Islet of Langerhans (tissue), 1 donor: ENCODE data around the gene ZNF22.

ENCODE experiments used
- FAIRE-seq: peaks from one replicate; lab custom pipeline; 2011; peaks lifted over from hg19 to GRCh38; lab: Jason Lieb, UNC

The ZNF22 gene

DNA sequence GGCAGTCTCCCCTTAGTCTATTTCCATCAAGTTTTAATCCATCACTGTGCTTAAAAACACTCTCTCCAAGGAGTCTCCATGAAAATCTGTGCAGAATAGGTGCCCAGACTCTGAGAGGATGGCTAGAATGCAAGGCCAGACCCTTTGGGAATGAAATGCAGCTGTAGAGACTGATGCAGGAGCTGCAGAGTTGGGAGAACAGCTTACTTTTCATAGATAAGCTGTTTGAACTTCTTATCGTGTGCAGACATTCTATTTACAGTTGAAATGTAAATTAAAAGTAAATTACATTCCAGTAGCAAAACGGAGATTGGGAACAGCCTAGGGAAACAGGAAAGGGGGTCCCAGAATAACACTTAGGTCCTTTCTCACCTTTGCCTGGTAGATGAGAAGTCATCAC is 14.9 kb downstream of the ZNF22 start:
- no peak for FAIRE-seq

DNA sequence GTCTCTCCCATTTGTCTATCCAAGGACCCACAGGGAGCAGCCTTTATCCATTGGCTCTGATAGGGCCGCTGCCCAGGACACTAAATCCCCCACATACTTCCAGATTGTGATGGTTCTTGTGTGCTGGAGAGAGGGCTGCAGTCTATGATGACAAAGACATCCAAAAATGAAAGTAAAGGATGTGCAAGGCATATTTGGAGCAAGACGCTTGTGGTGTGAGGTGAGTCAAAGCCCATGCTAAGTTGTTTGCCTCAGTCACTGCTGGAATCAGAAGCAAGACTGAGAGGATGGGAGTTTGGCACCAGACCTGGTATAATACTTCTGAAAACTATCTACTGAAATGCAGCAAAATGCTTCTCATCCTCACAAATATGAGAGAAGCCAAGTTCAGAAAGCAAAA is 22.7 kb downstream of the ZNF22 start:
- no peak for FAIRE-seq

DNA sequence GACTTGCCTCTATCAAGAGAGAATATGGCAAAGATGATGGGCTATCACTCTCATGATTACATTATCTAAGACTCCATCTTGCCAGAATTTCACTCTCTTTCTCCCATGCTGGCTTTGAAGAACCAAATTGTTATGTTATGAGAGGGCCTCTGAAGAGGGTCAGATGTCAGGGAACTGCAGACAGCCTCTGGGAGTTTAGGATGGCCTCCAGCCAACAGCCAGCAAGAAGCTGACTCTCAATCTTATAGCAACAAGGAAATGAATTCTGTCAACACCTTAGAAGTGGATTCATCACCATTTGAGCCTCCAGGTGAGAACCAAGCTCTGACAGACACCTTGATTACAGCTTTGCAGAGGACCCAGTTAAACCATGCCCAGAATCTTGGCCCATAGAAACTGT is 33.6 kb downstream of the ZNF22 start:
- FAIRE-seq = no peak

DNA sequence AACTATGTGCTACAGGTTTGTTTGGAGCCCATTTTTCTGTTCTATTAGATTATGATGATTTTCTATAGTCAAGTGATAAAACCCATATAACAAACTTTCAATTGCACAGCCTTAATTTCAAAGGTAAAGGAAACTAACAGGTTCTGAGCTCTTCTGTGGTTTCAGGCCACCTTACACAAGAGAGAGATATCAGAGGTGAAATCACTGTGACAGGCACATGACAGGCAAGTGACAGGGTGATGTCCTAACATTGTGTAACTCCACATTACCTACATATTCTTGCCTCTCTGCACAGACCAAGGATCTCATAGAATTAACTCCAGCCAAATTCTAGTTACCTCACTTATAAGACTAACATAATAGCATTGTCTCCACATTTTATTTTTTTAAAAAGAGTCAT is 35.0 kb downstream of the ZNF22 start:
- FAIRE-seq = no peak

DNA sequence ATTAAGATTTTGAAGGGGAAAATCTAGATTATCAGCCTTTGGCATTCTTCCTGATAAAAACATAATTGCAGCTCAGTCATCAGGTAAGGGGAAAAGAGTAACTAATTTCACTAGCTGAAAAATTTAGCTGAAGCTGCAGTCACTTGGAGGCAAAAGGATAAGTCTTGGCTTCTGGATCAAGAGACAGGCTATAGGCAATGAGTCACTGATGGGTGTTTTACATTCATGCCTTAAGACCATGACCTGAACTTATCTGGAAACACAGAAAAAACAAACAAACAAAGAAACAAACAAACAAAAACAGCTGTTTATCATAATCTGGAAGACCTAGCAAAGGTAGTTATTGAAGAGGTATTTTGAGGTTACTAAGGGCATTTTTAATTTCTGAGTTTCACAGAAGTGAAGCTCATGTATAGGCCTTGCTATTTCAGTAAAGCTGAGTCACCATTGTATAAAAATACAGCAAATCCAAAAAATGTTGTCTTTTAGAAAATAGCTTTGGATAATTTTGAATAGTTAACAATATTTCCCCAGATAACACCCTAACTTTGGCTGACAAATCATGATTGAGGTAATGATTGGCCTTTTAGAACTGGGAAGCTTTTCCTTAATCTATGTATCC is 40.3 kb downstream of the ZNF22 start:
- FAIRE-seq = no peak

DNA sequence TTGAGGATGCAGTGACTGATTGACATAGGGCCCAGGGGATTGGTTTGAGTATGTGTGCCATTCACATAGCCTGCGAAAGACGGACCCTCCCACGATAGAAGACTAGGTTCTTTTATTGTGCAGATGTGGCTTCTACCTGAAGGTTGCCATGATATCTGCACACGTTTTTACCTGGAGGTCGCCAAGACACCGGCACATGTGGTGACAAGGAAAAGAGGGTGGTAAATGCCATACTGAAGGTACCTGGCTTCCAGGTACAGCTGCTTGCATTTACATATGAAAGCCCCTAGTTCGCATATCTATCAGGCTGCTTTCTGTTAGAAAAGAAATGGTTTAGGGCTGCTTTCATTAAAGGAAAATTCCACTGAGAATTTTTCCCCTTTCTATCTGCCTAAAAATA is 43.6 kb downstream of the ZNF22 start:
- no peak for FAIRE-seq

DNA sequence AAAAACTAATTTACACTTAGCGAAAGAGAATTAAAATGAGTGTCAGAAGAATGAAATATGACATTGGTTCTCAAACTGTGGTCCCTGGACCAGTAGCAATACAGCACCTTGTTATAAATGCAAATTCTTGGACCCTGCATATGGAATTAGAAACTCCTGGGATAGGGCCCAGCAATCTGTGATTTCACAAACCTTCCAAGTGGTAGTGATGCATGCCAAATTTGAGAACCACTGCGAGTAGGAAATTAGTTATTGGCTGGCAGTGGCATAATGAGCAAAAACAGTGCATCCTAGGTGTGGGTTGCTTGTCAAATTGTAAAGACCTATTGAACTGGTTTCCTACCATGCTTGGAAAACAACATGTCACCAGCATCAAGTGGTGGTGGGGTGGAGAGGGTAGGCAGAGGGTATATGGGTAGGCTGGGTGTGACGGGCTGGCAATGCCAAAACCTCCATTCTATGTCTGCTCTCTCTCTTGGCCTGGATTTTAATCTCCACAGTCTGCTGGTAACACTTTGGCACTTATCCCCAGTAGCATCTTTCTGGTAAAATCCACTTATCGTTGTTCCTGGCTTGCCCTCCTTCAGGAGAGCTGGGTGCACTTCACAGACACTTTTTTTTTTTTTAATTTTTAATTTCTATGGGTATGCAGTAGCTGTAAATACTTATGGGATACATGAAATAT is 50.0 kb downstream of the ZNF22 start:
- no peak for FAIRE-seq

DNA sequence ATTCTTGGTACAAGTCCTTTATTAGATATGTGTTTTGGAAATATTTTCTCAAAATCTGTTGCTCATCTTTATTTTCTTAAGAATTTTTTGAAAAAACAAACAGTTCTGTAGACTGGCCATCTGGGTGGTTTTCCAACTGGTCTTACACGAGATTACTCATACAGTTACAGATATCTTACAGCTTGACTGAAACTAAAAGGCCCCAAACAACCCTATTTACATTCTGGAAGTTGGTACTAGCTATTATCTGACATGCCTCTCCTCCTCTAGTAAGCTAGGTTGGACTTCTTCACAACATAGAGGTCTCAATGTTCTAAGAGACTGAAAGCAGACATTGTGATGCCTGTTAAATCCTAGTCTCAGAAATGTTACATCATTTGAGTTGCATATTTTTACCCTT is 52.0 kb downstream of the ZNF22 start:
- FAIRE-seq = no peak

DNA sequence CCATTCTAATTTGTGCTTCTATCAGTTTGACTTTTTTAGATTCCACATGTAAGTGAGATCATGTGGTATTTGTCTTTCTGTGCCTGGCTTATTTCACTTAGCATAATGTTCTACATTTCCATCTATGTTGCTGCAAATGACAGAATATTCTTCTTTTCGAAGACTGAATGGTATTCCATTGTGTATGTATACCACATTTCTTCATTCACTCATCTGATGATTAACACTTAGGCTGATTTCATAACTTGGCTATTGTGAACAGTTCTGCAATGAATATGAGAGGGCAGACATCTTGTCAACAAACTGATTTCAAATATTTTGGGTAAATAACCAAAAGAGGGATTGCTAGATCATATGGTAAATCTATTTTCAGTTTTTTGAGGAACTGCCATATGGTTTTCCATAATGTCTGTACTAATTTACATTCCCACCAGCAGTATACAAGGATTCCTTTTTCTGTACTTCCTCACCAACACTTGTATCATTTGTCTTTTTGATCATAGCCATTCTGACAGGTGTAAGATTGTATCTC is 52.9 kb downstream of the ZNF22 start:
- no peak for FAIRE-seq
